A549 (cell line): ENCODE data around the gene ACTR3. TPM values are rescaled to one million over a fixed set of nuclear protein-coding genes. Genes with fewer than 3 reads are reported as not detected.

Experiments used
- ATAC-seq, 2 experiments: fragments of 200-7000 bp in 1 of 2; fragments of >200 bp in 1 of 2; cut with Nextera tagmentation in 1 of 2; cut with Tn5 transposase in 1 of 2; 3 replicates each; pipeline versions ENCODE4 v1.8.0 to v1.9.1; 2018 to 2020; ENCODE audit warnings: mild to moderate bottlenecking in 1 of 2, moderate library complexity in 1 of 2
- CTCF ChIA-PET: fragments of 300-600 bp; sonication (Branson Sonifier 250); formaldehyde crosslinking; extraction: SDS; loops from one replicate; lab custom pipeline; 2021; ENCODE audit warnings: antibody characterized with exemption, inconsistent platforms; lab: Yijun Ruan, JAX
- POLR2A ChIA-PET: fragments of 350-600 bp; formaldehyde crosslinking; extraction: SDS; loops from one replicate; lab custom pipeline; 2021; ENCODE audit warnings: antibody characterized with exemption, inconsistent platforms; lab: Yijun Ruan, JAX
- DNase-seq, 2 experiments: peaks; one replicate each; pipeline versions ENCODE4 v3.0.0 to v3.0.0-alpha.2; 2011 to 2016; ENCODE audit warnings: low read depth in 1 of 2, low spot score in 1 of 2
- FAIRE-seq: peaks from 2 replicates; lab custom pipeline; 2011; peaks lifted over from hg19 to GRCh38; lab: Jason Lieb, UNC
- H3K27ac ChIP-seq, 2 experiments: fragments of >200 bp; sonication (Bioruptor Twin); formaldehyde crosslinking; 3 replicates each; pipeline ENCODE4 v1.5.1; 2016 to 2017
- H3K4me1 ChIP-seq: fragments of >200 bp; sonication (Bioruptor Twin); formaldehyde crosslinking; 3 replicates; pipeline ENCODE4 v1.6.1; 2016
- H3K4me2 ChIP-seq: fragments of >200 bp; sonication (Bioruptor Twin); formaldehyde crosslinking; 3 replicates; pipeline ENCODE4 v1.6.1; 2016
- H3K4me3 ChIP-seq: fragments of >200 bp; sonication (Bioruptor Twin); formaldehyde crosslinking; 3 replicates; pipeline ENCODE4 v1.5.1; 2016
- H3K9me3 ChIP-seq: fragments of >200 bp; sonication (Bioruptor Twin); formaldehyde crosslinking; 3 replicates; pipeline ENCODE4 v1.6.1; 2016
- CBX2 ChIP-seq: fragments of 200-600 bp; sonication (generic); IDR thresholded peaks from 2 replicates; pipeline ENCODE4 v1.6.1; 2016; ENCODE audit warnings: low read depth, mild to moderate bottlenecking, borderline replicate concordance
- ESRRA ChIP-seq: fragments of 150-350 bp; IDR thresholded peaks from 2 replicates; pipeline ENCODE4 v1.6.1; 2014; ENCODE audit warnings: mild to moderate bottlenecking, low read length, borderline replicate concordance
- FOSL2 ChIP-seq, 2 experiments: fragments of 450-650 bp in 1 of 2; fragments of >200 bp in 1 of 2; sonication (Bioruptor Twin) in 1 of 2; formaldehyde crosslinking; IDR thresholded peaks; 2 replicates each; pipeline versions ENCODE4 v1.5.0 to v1.6.1; 2016 to 2020; ENCODE audit warnings: mild to moderate bottlenecking in 1 of 2, moderate library complexity in 1 of 2
- FOXS1 ChIP-seq: fragments of 250-450 bp; sonication (Bioruptor Pico); IDR thresholded peaks from 2 replicates; pipeline ENCODE4 v1.5.0; 2020; ENCODE audit warnings: mild to moderate bottlenecking, moderate library complexity
- HDAC2 ChIP-seq: fragments of 200-600 bp; sonication (generic); IDR thresholded peaks from 2 replicates; pipeline ENCODE4 v1.6.1; 2016
- JUN ChIP-seq, 2 experiments: fragments of >200 bp; sonication (Bioruptor Twin); formaldehyde crosslinking; IDR thresholded peaks; 2 replicates in 1 of 2; 3 replicates in 1 of 2; pipeline ENCODE4 v1.6.1; 2016 to 2017
- JUNB ChIP-seq: fragments of >200 bp; sonication (Bioruptor Twin); formaldehyde crosslinking; IDR thresholded peaks from 2 replicates; pipeline ENCODE4 v1.6.1; 2016
- KDM5A ChIP-seq: fragments of 200-600 bp; sonication (generic); IDR thresholded peaks from 2 replicates; pipeline ENCODE4 v1.6.1; 2016; ENCODE audit warnings: antibody characterized with exemption, mild to moderate bottlenecking
- NFE2L2 ChIP-seq: fragments of 150-350 bp; conservative IDR thresholded peaks from 2 replicates; pipeline ENCODE4 v1.6.1; 2014; ENCODE audit warnings: low read length
- PHF8 ChIP-seq: fragments of 200-600 bp; sonication (generic); IDR thresholded peaks from 2 replicates; pipeline ENCODE4 v1.6.1; 2016; ENCODE audit warnings: low read depth, mild to moderate bottlenecking, antibody characterized with exemption, moderate library complexity, borderline replicate concordance
- RAD21 ChIP-seq, 2 experiments: fragments of >200 bp in 1 of 2; sonication (Bioruptor Twin) in 1 of 2; formaldehyde crosslinking in 1 of 2; IDR thresholded peaks in 1 of 2; conservative IDR thresholded peaks in 1 of 2; 2 replicates in 1 of 2; 3 replicates in 1 of 2; pipeline ENCODE4 v1.6.1; 2012 to 2018; ENCODE audit warnings: inconsistent platforms in 1 of 2
- RARB ChIP-seq: fragments of 250-450 bp; sonication (Bioruptor Pico); IDR thresholded peaks from 2 replicates; pipeline ENCODE4 v1.8.0; 2021; ENCODE audit warnings: mild to moderate bottlenecking, moderate library complexity
- RCOR1 ChIP-seq: fragments of 150-350 bp; IDR thresholded peaks from 2 replicates; pipeline ENCODE4 v1.6.1; 2014; ENCODE audit warnings: antibody characterized with exemption, low read length, low read depth
- SMC3 ChIP-seq: fragments of >200 bp; sonication (Bioruptor Twin); formaldehyde crosslinking; IDR thresholded peaks from 3 replicates; pipeline ENCODE4 v1.6.1; 2018; ENCODE audit warnings: inconsistent platforms
- TFCP2L1 ChIP-seq: fragments of 250-450 bp; sonication (Bioruptor Pico); IDR thresholded peaks from 2 replicates; pipeline ENCODE4 v1.5.0; 2021; ENCODE audit warnings: mild to moderate bottlenecking
- ZC3H11A ChIP-seq: fragments of 450-650 bp; IDR thresholded peaks from 2 replicates; pipeline ENCODE4 v1.6.1; 2014; ENCODE audit warnings: antibody characterized with exemption, mild to moderate bottlenecking
- ZFP36 ChIP-seq: fragments of 450-650 bp; IDR thresholded peaks from 2 replicates; pipeline ENCODE4 v1.6.1; 2014; ENCODE audit warnings: borderline replicate concordance; ENCODE audit not compliant: partially characterized antibody
- WGBS: methylation state at CpG from one replicate; pipeline ENCODE4 v1.1.6; 2017; ENCODE audit errors: missing lambda C conversion rate; 5-methylcytosine and 5-hydroxymethylcytosine counted together
- polyA plus RNA-seq, 4 experiments: library from polyadenylated mRNA; depleted of rRNA in 3 of 4; stranded (reverse); fragments of >200 nt; fragmentation: RNase III in 1 of 4; extraction: RNeasy Plus Mini Kit Qiagen cat#74134 plus additional on column Dnase treatment in 1 of 4; gene quantifications; 2 replicates in 3 of 4; 3 replicates in 1 of 4; pipeline ENCODE4 v1.2.3, GENCODE V29; 2011 to 2017
- TF ChIP-seq, protein P1 (sequence below): fragments of 200-600 bp; sonication (generic); IDR thresholded peaks from 2 replicates; pipeline ENCODE4 v1.6.1; 2016; ENCODE audit warnings: antibody characterized with exemption, mild to moderate bottlenecking, moderate library complexity
- TF ChIP-seq, protein P2 (sequence below): fragments of 250-450 bp; sonication (Bioruptor Pico); IDR thresholded peaks from 2 replicates; pipeline ENCODE4 v1.5.0; 2021; ENCODE audit warnings: mild to moderate bottlenecking, moderate library complexity, borderline replicate concordance
- TF ChIP-seq, protein P3 (sequence below): IDR thresholded peaks from 2 replicates; pipeline ENCODE4 v1.6.1; 2012; ENCODE audit warnings: low read depth, borderline replicate concordance

ACTR3 gene
- polyA plus RNA-seq, 2 of the 4 experiments (the other 2 are of a cell fraction), result 359 to 412 TPM

DNA sequence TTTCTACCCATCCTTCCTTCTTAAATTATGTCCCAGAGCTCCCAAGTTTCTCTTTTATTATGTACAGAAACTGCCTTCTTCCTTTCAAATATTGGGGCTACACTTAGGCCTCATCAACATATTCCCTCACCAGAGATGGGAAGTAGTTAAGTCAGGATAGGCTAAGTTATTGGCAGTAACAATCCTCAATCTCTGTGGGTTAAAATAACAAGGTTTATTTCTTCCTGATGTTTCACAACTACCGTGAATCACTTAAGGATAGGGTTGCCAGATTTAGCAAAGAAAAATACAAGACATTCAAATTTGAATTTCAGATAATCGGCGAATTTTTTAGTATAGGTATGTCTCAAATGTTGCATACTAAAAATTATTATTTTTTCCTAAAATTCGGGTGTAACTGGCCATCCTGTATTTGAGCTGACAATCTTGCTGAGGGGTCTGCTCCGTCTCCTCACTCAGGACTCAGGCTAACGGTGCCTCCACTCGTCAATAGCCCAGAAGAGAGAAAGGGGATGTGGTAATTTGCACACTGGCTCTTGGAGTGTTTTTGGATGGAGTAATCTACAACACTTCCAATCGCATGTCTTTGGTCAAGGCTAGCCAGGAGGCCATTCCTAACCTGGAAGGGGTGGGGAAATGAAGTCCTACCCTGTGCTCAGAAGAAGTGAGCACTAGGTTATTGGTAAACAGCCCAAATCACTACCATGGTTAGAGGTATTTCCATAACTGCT, 91.7 kb downstream of the ACTR3 start:
- no peak overlapping the region for H3K4me3 ChIP-seq
- H3K4me1 ChIP-seq, result no peaks in the 10 kb centered on the region
- TF ChIP-seq HDAC2 (no peak), RAD21 (conservative IDR thresholded peaks at IDR 0.05 in 1 of 2, IDR thresholded peaks at IDR 0.05 in 1 of 2) (no peak), ESRRA (no peak), KDM5A (no peak), RCOR1 (no peak), TFCP2L1 (CRISPR knock-in tag) (no peak), CBX2 (no peak), NFE2L2 (no peak), ZFP36 (no peak), FOSL2 (IDR thresholded peaks at IDR 0.05) (no peak), FOSL2 (CRISPR knock-in tag; IDR thresholded peaks at IDR 0.05) (no peak), SMC3 (no peak), FOXS1 (no peak)
- TF ChIP-seq, protein P1, sequence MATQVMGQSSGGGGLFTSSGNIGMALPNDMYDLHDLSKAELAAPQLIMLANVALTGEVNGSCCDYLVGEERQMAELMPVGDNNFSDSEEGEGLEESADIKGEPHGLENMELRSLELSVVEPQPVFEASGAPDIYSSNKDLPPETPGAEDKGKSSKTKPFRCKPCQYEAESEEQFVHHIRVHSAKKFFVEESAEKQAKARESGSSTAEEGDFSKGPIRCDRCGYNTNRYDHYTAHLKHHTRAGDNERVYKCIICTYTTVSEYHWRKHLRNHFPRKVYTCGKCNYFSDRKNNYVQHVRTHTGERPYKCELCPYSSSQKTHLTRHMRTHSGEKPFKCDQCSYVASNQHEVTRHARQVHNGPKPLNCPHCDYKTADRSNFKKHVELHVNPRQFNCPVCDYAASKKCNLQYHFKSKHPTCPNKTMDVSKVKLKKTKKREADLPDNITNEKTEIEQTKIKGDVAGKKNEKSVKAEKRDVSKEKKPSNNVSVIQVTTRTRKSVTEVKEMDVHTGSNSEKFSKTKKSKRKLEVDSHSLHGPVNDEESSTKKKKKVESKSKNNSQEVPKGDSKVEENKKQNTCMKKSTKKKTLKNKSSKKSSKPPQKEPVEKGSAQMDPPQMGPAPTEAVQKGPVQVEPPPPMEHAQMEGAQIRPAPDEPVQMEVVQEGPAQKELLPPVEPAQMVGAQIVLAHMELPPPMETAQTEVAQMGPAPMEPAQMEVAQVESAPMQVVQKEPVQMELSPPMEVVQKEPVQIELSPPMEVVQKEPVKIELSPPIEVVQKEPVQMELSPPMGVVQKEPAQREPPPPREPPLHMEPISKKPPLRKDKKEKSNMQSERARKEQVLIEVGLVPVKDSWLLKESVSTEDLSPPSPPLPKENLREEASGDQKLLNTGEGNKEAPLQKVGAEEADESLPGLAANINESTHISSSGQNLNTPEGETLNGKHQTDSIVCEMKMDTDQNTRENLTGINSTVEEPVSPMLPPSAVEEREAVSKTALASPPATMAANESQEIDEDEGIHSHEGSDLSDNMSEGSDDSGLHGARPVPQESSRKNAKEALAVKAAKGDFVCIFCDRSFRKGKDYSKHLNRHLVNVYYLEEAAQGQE, result no peak
- TF ChIP-seq, protein P2, sequence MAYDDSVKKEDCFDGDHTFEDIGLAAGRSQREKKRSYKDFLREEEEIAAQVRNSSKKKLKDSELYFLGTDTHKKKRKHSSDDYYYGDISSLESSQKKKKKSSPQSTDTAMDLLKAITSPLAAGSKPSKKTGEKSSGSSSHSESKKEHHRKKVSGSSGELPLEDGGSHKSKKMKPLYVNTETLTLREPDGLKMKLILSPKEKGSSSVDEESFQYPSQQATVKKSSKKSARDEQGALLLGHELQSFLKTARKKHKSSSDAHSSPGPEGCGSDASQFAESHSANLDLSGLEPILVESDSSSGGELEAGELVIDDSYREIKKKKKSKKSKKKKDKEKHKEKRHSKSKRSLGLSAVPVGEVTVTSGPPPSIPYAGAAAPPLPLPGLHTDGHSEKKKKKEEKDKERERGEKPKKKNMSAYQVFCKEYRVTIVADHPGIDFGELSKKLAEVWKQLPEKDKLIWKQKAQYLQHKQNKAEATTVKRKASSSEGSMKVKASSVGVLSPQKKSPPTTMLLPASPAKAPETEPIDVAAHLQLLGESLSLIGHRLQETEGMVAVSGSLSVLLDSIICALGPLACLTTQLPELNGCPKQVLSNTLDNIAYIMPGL, result no peak
- POLR2A ChIA-PET, result no interaction called here
- WGBS, result 80% methylated on average over 8 of the region's 8 CpGs
- DNase-seq (no peak), FAIRE-seq (no peak), ATAC-seq (no peak)
- H3K4me2 ChIP-seq, result no peak overlapping the region
- CTCF ChIA-PET, result interaction anchor here (1.4 to 1.6 kb wide), 3 partner anchors 7 to 21 kb away, joined by 3 to 4 read pairs (median 3); no protein-coding TSS in a partner anchor
- H3K27ac ChIP-seq, result no peak overlapping the region
- H3K9me3 ChIP-seq, result peaks cover 13% of the 10 kb centered on the region; the same call in 2 of the 3 replicates

GRCh38 chr2:113985554-113986397, 95.9 kb downstream of the ACTR3 start:
- FAIRE-seq, result no peak

More at GRCh38 chr2:113985554-113986397, 95.9 kb downstream of the ACTR3 start:
- Histone ChIP-seq H3K9me3 (no peaks in the 10 kb centered on the region), H3K4me3 (no peak overlapping the region), H3K4me2 (no peak overlapping the region), H3K27ac (no peak overlapping the region), H3K4me1 (no peaks in the 10 kb centered on the region)
- DNase-seq, result no peak
- ChIA-PET POLR2A (no interaction called here), CTCF (interaction anchor here (2.4 kb wide), 1 partner anchor 565 kb away, joined by 5 read pairs; no protein-coding TSS in a partner anchor)
- ATAC-seq, result no peak
- 66% methylated on average over 7 of the region's 7 CpGs for WGBS
- TF ChIP-seq RARB (no peak), PHF8 (no peak), JUNB (no peak), ZC3H11A (no peak), JUN (IDR thresholded peaks at IDR 0.05) (no peak)
- TF ChIP-seq, protein P3, sequence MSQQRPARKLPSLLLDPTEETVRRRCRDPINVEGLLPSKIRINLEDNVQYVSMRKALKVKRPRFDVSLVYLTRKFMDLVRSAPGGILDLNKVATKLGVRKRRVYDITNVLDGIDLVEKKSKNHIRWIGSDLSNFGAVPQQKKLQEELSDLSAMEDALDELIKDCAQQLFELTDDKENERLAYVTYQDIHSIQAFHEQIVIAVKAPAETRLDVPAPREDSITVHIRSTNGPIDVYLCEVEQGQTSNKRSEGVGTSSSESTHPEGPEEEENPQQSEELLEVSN, result no peak
